Epithelial cell of esophagus (primary cell): ENCODE results near the gene NTM.

ENCODE experiments used
- DNase-seq: peaks from one replicate; pipeline ENCODE4 v3.0.0; 2010; ENCODE audit warnings: low read depth
- H3K4me3 ChIP-seq: 2 replicates; pipeline ENCODE4 v1.5.1; 2011; ENCODE audit warnings: mild to moderate bottlenecking, low read length, control low read depth
- CTCF ChIP-seq: IDR thresholded peaks from 2 replicates; pipeline ENCODE4 v1.5.1; 2011; ENCODE audit warnings: low read depth, mild to moderate bottlenecking, low read length, control low read depth, inconsistent platforms; ENCODE audit not compliant: insufficient read depth; ENCODE audit errors: missing control alignments

Gene NTM

GRCh38 chr11:132073787-132074186 is 703.4 kb downstream of the NTM start:
- no peak for TF ChIP-seq CTCF

GRCh38 chr11:132075447-132075846 is 705.0 kb downstream of the NTM start:
- no peak for DNase-seq
- no peak overlapping the region for H3K4me3 ChIP-seq

More at GRCh38 chr11:132073787-132074186, 703.4 kb downstream of the NTM start:
- DNase-seq = no peak
- H3K4me3 ChIP-seq = no peak overlapping the region

GRCh38 chr11:132077416-132077815 is 707.0 kb downstream of the NTM start:
- no peak for TF ChIP-seq CTCF
- H3K4me3 ChIP-seq = no peak overlapping the region
- peak; percentile 51 for DNase-seq

More at GRCh38 chr11:132075447-132075846, 705.0 kb downstream of the NTM start:
- no peak for TF ChIP-seq CTCF

- no peak for TF ChIP-seq CTCF
- H3K4me3 ChIP-seq = no peak overlapping the region
Measured at GRCh38 chr11:132078264-132079076, 708.1 kb downstream of the NTM start.

GRCh38 chr11:132080127-132080526 is 709.7 kb downstream of the NTM start:
- no peak for TF ChIP-seq CTCF
- peak; percentile 70 for DNase-seq
- H3K4me3 ChIP-seq = no peak overlapping the region

More at GRCh38 chr11:132078264-132079076, 708.1 kb downstream of the NTM start:
- DNase-seq = no peak

- no peak overlapping the region for H3K4me3 ChIP-seq
- no peak for DNase-seq
- TF ChIP-seq CTCF = no peak
Measured at GRCh38 chr11:132082566-132082965, 712.2 kb downstream of the NTM start.

GRCh38 chr11:132084433-132084832 is 714.0 kb downstream of the NTM start:
- no peak overlapping the region for H3K4me3 ChIP-seq
- no peak for DNase-seq
- TF ChIP-seq CTCF = no peak
